HG03064 (cell line): ENCODE measurements around the gene ITGB3BP.
"Not testable (repeated sequence)": the region's sequence is repeated elsewhere in the genome, so short reads cannot be mapped to it uniquely, and the experiment has no call there.

Source experiments
- ATAC-seq: cut with Tn5 transposase; IDR thresholded peaks from one replicate; pipeline ENCODE4 v1.9.1; 2021; ENCODE audit warnings: low read depth; ENCODE audit not compliant: unreplicated experiment

Gene ITGB3BP

DNA sequence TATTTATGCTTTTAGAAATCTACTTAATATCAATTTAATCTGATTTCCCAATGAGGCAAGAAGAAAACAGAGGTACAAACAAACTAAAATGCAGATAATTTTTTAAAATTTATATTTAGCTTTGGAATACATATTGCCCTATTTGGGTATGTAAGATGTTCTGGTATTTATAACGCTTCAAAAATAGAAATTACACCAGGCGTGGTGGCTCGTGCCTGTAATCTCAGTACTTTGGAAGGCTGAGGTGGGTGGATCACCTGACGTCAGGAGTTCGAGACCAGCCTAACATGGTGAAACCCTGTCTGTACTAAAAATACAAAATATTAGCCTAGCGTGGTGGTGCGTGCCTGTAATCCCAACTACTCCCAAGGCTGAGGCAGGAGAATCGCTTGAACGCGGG is 13.3 kb downstream of the ITGB3BP start:
- ATAC-seq = no peak

DNA sequence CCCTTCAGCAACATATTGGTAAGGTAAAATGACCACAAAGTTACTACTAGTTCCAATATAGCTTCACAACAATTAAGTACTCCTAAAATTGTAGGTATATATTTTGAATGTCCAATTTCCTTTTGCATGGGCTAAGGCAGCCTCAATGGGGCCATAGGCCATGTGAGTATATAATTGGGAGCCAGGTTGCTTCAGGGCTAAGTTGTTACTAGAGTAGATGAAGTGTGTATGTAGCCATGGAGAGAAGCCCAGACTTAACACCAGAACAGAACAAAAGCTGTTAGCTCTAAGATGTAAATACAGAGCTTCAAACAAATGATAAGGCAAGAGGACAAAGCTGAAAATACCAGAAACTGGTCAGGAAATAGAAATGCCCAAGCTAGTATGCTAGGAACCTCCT is 16.2 kb downstream of the ITGB3BP start:
- no peak for ATAC-seq

DNA sequence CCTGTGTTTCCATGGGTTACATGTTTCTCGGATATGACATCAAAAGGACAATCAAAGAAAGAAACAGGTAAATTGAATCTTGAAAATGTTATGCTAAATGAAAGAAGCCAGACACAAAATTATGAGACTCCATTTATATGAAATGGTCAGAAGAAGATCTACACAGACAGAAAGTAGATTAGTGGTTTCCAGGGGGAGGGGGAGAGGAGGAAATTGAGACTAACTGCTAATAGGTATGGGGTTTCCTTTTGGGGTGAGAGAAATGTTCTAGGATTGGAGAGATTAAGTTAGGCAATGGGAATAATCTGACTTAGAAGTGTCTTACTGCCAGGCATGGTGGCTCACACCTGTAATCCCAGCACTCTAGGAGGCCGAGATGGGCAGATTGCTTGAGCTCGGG is 21.8 kb downstream of the ITGB3BP start:
- ATAC-seq = no peak

DNA sequence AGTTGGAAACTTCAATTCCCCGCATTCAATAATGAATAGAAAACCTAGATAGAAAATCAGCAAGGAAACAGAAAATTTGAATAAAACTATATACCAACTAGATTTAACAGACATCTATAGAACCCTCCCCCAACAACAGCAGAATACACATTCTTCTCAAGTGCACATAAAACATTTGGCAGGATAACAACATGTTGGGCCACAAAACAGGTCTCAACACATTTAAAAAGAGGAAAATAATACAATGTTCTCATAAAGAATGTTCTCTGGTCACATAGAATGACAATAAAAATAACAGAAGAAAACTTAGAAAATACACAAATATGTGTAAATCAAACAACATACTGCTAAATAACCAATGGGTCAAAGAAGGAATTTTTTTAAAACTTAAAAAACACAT is 24.9 kb downstream of the ITGB3BP start:
- ATAC-seq = no peak

DNA sequence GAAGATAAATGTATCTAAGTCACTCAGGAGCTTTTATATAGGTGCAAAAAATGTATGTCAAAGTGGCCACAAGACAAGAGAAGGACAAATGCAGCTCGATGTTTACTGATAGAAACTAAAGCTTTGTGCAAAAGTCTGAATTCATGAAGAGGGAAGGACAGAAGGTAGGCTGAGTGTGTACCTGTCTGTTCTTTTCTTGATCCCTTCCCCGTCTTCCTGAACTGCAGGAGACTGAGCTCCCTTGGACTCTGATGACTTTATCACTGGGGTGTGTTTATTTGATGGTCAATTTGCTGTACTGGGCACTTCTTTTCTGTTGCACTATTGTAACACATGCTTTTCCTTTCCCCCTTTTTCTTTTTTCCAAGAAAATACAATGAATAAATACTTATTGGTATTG is 25.4 kb downstream of the ITGB3BP start:
- ATAC-seq = no peak

DNA sequence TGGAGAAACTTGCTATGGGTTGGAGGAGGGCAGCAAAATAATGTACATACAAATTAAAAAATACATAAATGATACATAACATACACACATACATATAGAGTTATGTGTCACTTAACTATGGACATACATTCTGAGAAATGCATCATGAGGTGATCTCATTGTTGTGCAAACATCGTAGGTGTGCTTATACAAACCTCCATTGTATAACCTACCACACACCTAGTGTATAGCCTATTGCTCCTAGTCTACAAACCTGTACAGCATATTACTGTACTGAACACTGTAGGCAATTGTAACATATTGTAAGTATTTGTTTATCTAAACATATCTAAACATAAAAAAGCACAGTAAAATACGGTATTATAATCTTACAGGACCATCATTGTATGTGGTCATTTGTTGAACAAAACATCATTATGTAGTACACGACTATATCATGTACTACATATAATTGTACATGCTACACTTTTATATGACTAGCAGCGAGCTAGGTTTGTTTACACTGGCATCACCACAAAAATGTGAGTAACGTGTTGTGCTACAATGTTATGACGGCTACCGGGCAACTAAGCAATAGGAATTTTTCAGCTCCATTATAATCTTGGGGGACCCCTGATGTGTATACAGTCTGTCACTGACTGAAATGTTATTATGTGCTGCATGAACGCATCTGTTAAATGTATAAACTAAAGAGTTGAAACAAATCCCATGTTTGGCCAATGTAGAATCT is 35.5 kb downstream of the ITGB3BP start:
- no peak for ATAC-seq

DNA sequence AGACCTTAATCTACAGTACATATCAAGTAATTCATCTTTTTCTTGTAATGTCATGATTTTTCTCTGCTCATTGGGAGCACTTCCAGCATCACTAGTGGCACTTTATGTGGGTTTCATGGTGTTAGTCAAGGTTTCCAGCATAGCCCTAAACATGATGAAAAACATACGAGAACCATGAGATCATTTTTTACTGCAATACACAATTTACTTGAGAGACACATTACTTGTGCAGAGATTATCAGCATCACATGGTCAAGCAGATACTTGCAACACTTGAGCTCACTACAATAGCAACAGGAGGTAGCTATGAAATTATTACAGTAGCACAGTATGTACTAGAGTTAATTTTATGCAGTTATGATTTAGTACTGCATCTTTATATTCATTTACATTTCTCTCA is 36.4 kb downstream of the ITGB3BP start:
- ATAC-seq = no peak

DNA sequence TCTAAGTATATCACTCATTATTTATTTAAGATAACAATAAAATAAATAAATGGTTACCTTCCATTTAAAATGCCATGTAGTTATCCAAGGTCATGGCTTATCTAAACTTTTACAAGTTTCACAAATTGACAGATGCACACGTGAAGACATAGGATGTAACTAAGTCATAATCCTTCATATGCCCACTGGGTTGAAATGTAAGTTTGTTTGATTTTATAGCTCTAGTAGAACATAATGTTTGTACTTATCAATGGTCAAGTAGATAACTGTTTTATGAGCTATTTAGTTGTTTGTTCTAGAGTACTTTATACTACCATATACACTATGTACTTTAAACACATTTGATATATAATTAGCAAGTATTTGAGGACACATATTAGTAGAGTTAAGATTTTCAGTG is 43.0 kb downstream of the ITGB3BP start:
- ATAC-seq = no peak

DNA sequence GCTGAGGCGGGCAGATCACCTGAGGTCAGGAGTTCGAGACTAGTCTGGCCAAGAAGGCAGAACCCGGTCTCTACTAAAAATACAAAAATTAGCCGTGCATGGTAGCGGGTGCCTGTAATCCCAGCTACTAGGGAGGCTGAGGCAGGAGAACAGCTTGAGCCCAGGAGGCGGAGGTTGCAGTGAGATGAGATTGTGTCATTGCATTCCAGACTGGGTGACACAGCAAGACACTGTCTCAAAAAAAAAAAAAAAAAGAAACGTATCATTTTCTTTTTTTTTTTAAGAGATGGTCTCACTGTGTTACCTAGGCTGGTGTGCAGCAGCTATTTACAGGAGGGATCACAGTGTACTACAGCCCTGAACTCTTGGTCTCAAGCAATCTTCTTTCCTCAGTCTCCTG is 47.3 kb downstream of the ITGB3BP start:
- no peak for ATAC-seq

DNA sequence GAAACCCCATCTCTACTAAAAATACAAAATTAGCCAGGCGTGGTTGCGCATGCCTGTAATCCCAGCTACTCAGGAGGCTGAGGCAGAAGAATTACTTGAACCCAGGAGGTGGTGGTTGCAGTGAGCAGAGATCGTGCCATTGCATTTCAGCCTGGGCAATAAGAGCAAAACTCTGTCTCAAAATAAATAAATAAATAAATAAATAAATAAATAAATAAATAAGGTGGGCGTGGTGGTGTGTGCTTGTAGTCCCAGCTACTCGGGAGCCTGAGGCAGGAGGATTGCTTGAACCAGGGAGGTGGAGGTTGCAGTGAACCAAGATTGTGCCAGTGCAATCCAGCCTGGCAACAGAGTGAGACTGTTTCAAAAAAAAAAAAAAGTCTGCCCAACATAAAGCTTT is 54.3 kb downstream of the ITGB3BP start:
- ATAC-seq = not testable (repeated sequence)

DNA sequence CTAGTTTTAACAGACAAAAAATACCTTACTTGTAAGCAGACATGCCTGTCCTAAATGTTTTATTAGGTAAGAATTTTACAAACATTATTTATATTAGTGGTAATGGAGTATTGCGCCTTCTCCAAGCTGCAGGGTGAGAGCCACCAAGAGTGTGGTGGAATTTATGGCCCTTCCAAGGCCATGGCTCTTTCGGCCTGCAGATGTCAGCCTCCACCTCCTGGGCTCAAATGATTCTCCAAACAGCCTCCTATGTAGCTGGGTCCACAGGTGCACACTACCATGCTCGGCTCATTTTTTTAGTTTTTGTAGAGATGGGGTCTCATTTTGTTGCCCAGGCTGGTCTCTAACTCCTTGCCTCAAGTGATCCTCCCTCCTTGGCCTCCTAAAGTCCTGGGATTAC is 56.3 kb downstream of the ITGB3BP start:
- ATAC-seq = no peak

DNA sequence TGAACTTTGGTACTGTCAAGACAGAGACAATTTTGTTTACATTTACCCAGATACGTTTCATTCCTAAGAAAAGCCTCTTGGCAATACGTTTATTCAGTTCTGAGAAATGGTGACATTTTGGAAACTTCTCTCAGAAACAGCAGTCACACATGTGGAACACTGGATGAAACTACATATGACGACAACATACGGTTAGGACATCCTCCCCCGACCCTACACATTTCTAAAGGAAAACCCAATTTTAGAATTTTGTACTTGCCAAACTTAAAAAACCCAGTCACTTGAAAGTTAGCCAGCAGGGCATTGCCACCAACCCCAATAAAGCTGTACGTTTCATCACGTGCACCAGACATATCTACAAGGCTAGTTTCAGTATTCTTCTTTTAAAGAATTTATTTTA is 56.8 kb downstream of the ITGB3BP start:
- no peak for ATAC-seq

DNA sequence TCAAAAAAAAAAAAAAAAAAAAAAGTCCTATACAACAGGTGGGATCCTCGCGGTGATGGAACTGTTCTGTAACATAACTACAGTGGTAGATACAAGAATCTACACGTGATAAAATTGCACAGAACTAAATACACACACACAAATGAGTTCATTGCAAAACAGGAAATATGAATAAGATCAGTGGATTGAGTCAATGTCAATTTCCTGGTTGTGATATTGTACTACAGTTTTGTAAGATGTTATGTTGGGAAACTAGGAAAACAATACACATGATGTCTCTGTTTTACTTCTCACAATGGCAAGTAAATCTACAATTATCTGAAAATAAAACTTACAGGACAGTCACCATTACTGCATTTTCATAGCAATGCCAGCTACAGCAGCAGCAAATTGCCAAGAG is 59.8 kb downstream of the ITGB3BP start:
- ATAC-seq = no peak

DNA sequence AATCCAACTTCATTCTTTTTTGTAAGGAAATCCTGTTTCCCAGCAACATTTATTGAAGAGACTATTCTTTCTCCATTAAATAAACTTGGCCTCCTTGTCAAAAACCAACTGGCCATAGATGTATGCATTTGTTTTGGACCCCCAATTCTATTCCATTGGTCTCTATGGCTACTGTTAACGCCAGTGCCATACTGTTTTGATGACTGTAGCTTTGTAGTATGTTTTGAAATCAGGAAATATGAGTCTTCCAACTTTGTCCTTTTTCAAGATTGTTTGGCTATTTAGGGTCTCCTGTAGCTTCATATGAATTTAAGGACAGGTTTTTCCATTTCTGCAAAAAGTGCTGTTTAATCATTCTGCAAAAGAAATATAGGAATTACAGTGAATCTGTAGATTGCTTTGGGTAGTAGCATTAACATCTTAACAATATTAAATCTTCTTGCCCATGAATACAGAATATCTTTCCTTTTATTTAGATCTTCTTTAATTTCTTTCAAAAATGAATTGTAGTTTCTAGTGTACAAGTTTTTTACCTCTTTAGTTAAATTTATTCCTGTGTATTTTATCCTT is 61.3 kb downstream of the ITGB3BP start:
- ATAC-seq = no peak

DNA sequence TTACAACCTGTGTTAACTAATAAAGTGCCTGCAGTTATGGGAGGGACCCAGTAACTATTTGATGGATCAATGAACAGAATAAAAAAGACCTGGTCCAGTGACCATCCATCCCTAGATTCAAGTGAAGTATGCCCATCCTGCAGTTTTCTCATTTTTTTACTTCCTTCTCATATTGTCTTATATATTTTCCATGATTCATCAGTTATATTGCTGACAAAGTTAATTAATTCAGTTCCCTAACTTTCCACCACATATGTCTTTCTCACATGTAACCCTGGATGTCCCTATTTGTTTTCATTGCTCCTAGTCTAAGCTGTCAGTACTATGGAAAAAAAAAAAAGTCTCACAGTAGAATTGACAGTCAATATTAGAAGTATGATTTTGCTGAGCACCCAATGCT is 64.3 kb downstream of the ITGB3BP start:
- no peak for ATAC-seq

DNA sequence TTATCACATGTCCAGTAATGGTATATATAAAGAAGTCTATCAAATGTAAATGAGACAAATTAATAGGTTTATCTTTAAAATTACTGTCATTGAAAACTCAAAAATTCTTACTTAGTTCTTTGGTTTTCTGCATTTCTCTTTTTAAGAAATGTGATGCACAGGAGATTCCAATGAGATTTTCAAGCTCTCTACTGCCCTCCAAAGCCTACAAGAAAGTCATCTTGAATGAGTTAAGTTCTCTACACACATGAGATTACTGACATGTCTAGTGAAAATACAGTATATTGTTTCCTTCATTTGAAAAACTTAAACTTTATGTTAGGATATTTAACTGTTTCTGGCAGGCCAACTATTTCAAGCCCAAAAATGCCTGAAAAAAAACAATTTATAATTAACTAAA is 68.8 kb downstream of the ITGB3BP start:
- ATAC-seq = no peak

DNA sequence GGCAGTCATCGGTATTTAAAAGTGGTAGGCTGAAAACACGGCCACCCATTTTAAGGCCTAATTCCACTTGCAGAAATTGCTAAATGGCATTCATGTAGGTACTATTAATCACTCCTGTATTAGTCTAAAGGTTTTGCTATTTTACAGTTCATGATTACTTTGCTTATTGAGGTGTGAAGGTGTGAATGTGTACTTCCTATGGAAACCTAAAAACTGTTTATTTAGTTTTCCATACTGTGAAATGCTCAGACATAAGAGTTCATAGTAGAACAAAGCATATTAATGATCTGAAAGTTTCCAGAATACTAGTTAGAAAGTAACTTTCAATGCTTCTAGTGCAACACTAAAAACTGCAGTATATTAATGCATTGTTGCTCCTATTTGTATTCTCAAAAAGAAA is 69.8 kb downstream of the ITGB3BP start:
- ATAC-seq = no peak

DNA sequence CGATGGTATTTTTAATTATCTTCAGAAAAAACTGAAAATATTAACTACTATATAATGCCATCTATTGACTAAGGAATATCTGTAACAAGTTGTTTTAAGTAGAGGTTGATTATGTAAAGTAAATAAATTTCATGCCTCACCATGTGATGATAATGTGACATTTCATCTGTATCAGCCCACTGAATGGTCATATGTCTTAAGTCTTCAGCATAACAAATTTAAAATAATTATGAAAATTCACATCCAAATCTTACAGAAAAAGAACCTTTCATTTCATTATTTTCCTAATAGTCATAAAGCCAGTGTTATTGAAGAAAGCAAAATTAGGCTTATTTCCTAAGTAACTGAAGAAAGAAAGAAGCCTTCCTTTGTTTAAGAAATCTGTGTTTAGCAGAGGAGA is 72.6 kb downstream of the ITGB3BP start:
- no peak for ATAC-seq

DNA sequence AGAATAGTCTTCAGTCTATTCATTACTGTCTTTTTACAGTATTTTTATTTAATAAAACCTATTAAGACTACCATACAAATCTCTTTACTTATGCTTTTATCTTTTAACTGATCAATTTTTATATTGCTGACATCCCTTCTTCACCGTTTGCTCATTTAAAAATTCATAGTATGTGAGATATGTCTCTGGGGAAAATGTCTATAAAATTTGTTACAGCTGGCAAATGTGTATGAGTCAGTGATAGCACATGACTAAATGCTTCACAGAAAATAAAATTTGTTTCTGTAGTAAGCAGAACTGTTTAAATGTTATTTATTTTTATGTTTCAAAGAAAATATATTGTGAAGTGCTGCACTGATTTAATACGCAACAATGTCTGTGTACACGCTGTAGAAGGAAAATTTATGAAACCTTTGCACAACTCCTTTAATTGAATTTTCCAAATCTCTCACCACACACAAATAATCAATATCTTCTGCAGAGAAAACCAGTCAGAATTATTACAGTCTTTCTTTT is 74.2 kb downstream of the ITGB3BP start:
- no peak for ATAC-seq

DNA sequence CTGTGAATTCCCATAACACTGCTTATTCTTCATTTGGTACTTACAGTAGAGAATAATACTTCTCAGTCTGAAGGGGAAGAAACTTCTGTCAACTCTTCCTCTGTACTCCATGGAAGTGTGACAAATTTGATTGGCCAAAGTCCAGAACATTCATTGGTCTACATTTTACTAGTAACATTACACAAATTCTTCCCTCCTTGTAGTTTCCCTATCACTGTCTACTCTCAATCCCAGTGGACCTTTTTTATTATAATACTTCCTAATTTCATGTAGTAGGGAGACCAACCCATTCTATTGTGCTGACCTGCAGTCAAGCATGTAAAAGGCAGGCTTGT is 80.9 kb downstream of the ITGB3BP start:
- ATAC-seq = no peak

DNA sequence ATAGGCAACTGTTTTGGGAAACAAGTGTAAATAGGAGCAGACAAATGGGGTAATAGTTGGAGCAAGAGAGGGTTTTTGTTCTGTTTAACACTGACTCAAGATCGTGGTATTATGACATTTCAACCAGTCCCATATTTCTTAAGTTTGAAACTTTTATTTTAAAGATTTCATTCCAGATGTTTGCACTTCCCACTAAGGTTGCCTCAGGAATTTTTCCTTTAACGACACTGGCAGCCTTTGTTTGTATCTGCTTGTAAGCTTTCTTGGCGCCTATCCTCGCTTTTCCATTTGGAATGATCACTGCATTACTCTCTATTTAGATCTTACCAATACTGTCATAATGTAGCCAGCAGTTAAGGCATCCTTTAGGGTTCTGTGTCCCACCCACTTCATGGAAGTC is 87.9 kb downstream of the ITGB3BP start:
- no peak for ATAC-seq

DNA sequence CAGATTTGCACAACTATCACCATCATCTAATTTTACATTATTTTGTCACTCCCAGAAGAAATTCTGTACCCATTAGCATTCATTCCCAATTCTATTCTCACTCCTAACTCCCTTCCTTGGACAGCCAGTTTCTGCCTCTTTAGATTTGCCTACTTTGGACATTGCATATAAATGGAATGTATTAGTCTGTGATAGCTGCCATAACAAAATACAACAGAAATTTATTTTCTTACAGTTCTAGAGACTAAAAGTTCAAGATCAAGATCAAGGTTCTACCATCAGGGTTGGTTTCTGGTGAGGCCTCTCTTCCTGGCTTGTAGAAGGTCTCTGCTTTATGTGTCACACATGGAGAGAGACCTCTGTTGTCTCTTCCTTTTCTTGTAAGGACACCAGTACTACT is 93.7 kb downstream of the ITGB3BP start:
- no peak for ATAC-seq

DNA sequence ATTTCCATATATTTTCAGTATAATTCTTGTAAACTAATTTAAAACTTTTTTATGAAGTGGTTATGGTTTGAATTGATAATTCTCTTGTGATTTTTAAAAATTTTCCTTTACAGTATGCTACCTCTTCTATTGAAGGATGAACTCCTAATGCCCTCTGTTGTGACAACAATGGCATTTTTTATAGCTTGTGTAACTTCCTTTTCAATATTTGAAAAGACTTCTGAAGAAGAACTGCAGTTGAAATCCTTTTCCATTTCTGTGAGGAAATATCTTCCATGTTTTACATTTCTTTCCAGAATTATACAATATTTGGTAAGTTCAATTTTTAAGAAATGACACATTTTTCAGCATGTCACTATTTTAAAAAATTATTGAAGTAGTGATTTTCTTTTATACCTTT is 94.2 kb downstream of the ITGB3BP start:
- ATAC-seq = no peak
